Measurements from ENCODE around the gene MRPL14. TPM values are rescaled to one million over a fixed set of nuclear protein-coding genes. Genes with fewer than 3 reads are reported as not detected.

The MRPL14 gene
- total RNA-seq, 4 donors from 2014 or later = 41.7 to 60.3 (median 53.6) TPM

- peaks cover 0 to 23% (median 8%) of the 10 kb centered on the region in 3 donors for H3K4me1 ChIP-seq
- intact Hi-C loops (cut with DNase I) = no loop called here
- no peak overlapping the region for H3K4me3 ChIP-seq
- no peaks in the 10 kb centered on the region for H3K9me3 ChIP-seq
- TF ChIP-seq POLR2A (IDR thresholded peaks at IDR 0.05) = no peak
- no peak overlapping the region for H3K27ac ChIP-seq
- WGBS, 2 donors = 91% methylated on average over 1 to 4 of the region's 5 CpGs
- H3K27me3 ChIP-seq = no peaks in the 10 kb centered on the region
- H3K36me3 ChIP-seq = peaks cover 0 to 88% (median 12%) of the 10 kb centered on the region in 3 donors
- no peak for DNase-seq
Observed at GRCh38 chr6:44107017-44107416, 20.2 kb downstream of the MRPL14 start.

- DNase-seq = no peak
- WGBS, 2 donors = 83 to 96% methylated on average over 3 of the region's 3 CpGs
- Histone ChIP-seq H3K4me1 (peaks cover 0 to 23% (median 8%) of the 10 kb centered on the region in 3 donors), H3K27me3 (no peaks in the 10 kb centered on the region), H3K9me3 (no peaks in the 10 kb centered on the region), H3K36me3 (peaks cover 0 to 79% (median 12%) of the 10 kb centered on the region in 3 donors), H3K27ac (no peak overlapping the region), H3K4me3 (no peak overlapping the region)
- intact Hi-C loops (cut with DNase I) = no loop called here
- TF ChIP-seq POLR2A (IDR thresholded peaks at IDR 0.05) (no peak), CTCF (IDR thresholded peaks at IDR 0.05) (no peak)
Observed at GRCh38 chr6:44105993-44106740, 21.1 kb downstream of the MRPL14 start.

- H3K4me3 ChIP-seq = no peak overlapping the region
- no peaks in the 10 kb centered on the region for H3K9me3 ChIP-seq
- H3K27ac ChIP-seq = peak overlapping the region in 2 of 4 donors; percentile 18 to 54
- no peak for DNase-seq
- H3K4me1 ChIP-seq = peaks cover 0 to 23% (median 8%) of the 10 kb centered on the region in 3 donors
- WGBS, 2 donors = 71 to 82% methylated on average over 7 of the region's 7 CpGs
- intact Hi-C loops (cut with DNase I) = no loop called here
- TF ChIP-seq CTCF (IDR thresholded peaks at IDR 0.05) (no peak), POLR2A (IDR thresholded peaks at IDR 0.05) (no peak)
- no peaks in the 10 kb centered on the region for H3K27me3 ChIP-seq
- peaks cover 0 to 76% (median 4%) of the 10 kb centered on the region in 3 donors for H3K36me3 ChIP-seq
Observed at GRCh38 chr6:44105146-44105545, 22.1 kb downstream of the MRPL14 start.

GRCh38 chr6:44104481-44105021 lies 22.7 kb downstream of the MRPL14 start:
- H3K9me3 ChIP-seq = no peaks in the 10 kb centered on the region
- H3K27ac ChIP-seq = peak overlapping the region in 2 of 4 donors; percentile 15 to 54
- peaks cover 0 to 76% (median 4%) of the 10 kb centered on the region in 3 donors for H3K36me3 ChIP-seq
- no peak overlapping the region for H3K4me3 ChIP-seq
- 84 to 87% methylated on average over 3 of the region's 3 CpGs for WGBS, 2 donors
- TF ChIP-seq CTCF (IDR thresholded peaks at IDR 0.05) (no peak), POLR2A (IDR thresholded peaks at IDR 0.05) (no peak)
- H3K4me1 ChIP-seq = peaks cover 0 to 23% (median 8%) of the 10 kb centered on the region in 3 donors
- intact Hi-C loops (cut with DNase I) = no loop called here
- DNase-seq = no peak
- H3K27me3 ChIP-seq = no peaks in the 10 kb centered on the region

GRCh38 chr6:44102527-44102926 lies 24.7 kb downstream of the MRPL14 start:
- no peak overlapping the region for H3K4me3 ChIP-seq
- intact Hi-C loops (cut with DNase I) = no loop called here
- no peaks in the 10 kb centered on the region for H3K27me3 ChIP-seq
- no peaks in the 10 kb centered on the region for H3K9me3 ChIP-seq
- no peak for DNase-seq
- no peak overlapping the region for H3K27ac ChIP-seq
- 80% methylated on average over 1 of the region's 2 CpGs; no CpG with 5 or more reads in 1 of the 2 donors for WGBS, 2 donors
- peaks cover 0 to 64% (median 4%) of the 10 kb centered on the region in 3 donors for H3K36me3 ChIP-seq
- peaks cover 0 to 23% (median 8%) of the 10 kb centered on the region in 3 donors for H3K4me1 ChIP-seq
- TF ChIP-seq CTCF (IDR thresholded peaks at IDR 0.05) (no peak), POLR2A (IDR thresholded peaks at IDR 0.05) (no peak)

All from esophagus squamous epithelium (tissue), 5 donors.